ENCODE results near the gene SSTR3.

- TF ChIP-seq CTCF (conservative IDR thresholded peaks at IDR 0.05; ENCODE audit: low read depth, low read length), result no peak
- TF ChIP-seq, protein P1, sequence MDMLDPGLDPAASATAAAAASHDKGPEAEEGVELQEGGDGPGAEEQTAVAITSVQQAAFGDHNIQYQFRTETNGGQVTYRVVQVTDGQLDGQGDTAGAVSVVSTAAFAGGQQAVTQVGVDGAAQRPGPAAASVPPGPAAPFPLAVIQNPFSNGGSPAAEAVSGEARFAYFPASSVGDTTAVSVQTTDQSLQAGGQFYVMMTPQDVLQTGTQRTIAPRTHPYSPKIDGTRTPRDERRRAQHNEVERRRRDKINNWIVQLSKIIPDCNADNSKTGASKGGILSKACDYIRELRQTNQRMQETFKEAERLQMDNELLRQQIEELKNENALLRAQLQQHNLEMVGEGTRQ (IDR thresholded peaks at IDR 0.05; ENCODE audit: low read depth, low read length), result no peak
- no peak for TF ChIP-seq CHD1 (IDR thresholded peaks at IDR 0.05; ENCODE audit: low read depth, low read length)
- no peak for TF ChIP-seq POLR2A (IDR thresholded peaks at IDR 0.05; ENCODE audit: low read depth, low read length)
- TF ChIP-seq RAD21 (IDR thresholded peaks at IDR 0.05; ENCODE audit: low read length), result no peak
- no peak for TF ChIP-seq RFX5 (IDR thresholded peaks at IDR 0.05; ENCODE audit: low read depth, low read length)
- no peak for TF ChIP-seq MAFK (IDR thresholded peaks at IDR 0.05; ENCODE audit: low read depth, low read length)
- no peak for TF ChIP-seq ELK1 (IDR thresholded peaks at IDR 0.05; ENCODE audit: borderline replicate concordance, low read depth, low read length)
- TF ChIP-seq CEBPB (IDR thresholded peaks at IDR 0.05; ENCODE audit: low read depth, low read length), result no peak
Observed at GRCh38 chr22:37154925-37155712, 57.2 kb downstream of the SSTR3 start.
